NCI-H446 treated with DMSO at 0.1 percent for 48 hours (cell line): ENCODE measurements around the gene ATP2A1.
A peak's percentile ranks its signal among the peaks of the same experiment; 100 is the strongest.
"Not testable (repeated sequence)": the region's sequence is repeated elsewhere in the genome, so short reads cannot be mapped to it uniquely, and the experiment has no call there.

Experiments used
- DNase-seq: peaks from one replicate; lab custom pipeline; 2025; lab: John Stamatoyannopoulos, UW

The ATP2A1 gene

GRCh38 chr16:28910086-28911031 lies 32.1 kb downstream of the ATP2A1 start:
- no peak for DNase-seq

- no peak for DNase-seq
Observed at GRCh38 chr16:28912558-28912957, 34.3 kb downstream of the ATP2A1 start.

GRCh38 chr16:28913946-28914724 lies 35.8 kb downstream of the ATP2A1 start:
- DNase-seq = no peak

- DNase-seq = no peak
Observed at GRCh38 chr16:28915181-28915580, 36.9 kb downstream of the ATP2A1 start.

GRCh38 chr16:28917095-28917494 lies 38.8 kb downstream of the ATP2A1 start:
- DNase-seq = no peak

- no peak for DNase-seq
Observed at GRCh38 chr16:28918698-28919097, 40.4 kb downstream of the ATP2A1 start.

- DNase-seq = no peak
Observed at GRCh38 chr16:28923231-28923587, 44.9 kb downstream of the ATP2A1 start.

- DNase-seq = no peak
Observed at GRCh38 chr16:28923652-28924398, 45.5 kb downstream of the ATP2A1 start.

GRCh38 chr16:28924399-28924761 lies 46.1 kb downstream of the ATP2A1 start:
- DNase-seq = no peak

- peak; percentile 63 for DNase-seq
Observed at GRCh38 chr16:28924762-28925385, 46.6 kb downstream of the ATP2A1 start, which contains the start of gene RABEP2. Gene RABEP2 (minus strand): TSS chr16:28925238. CDS start chr16:28925163, 75 bp downstream.

GRCh38 chr16:28925386-28926228 lies 47.3 kb downstream of the ATP2A1 start:
- DNase-seq = no peak

GRCh38 chr16:28926284-28926683 lies 48.0 kb downstream of the ATP2A1 start:
- DNase-seq = not testable (repeated sequence)

GRCh38 chr16:28927815-28928214 lies 49.5 kb downstream of the ATP2A1 start:
- DNase-seq = no peak

- DNase-seq = no peak
Observed at GRCh38 chr16:28930203-28930602, 51.9 kb downstream of the ATP2A1 start.

- no peak for DNase-seq
Observed at GRCh38 chr16:28930652-28931051, 52.4 kb downstream of the ATP2A1 start.

GRCh38 chr16:28931801-28932225 lies 53.5 kb downstream of the ATP2A1 start, which contains the start of gene CD19:
Gene CD19 (plus strand): TSS chr16:28931971. CDS start chr16:28932001, 30 bp downstream.
- no peak for DNase-seq

GRCh38 chr16:28932339-28933141 lies 54.3 kb downstream of the ATP2A1 start:
- DNase-seq = no peak

GRCh38 chr16:28933171-28933570 lies 54.9 kb downstream of the ATP2A1 start:
- no peak for DNase-seq

GRCh38 chr16:28935346-28935745 lies 57.1 kb downstream of the ATP2A1 start:
- DNase-seq = no peak
